Measurements from ENCODE around the gene DAGLA.

The DAGLA gene

DNA sequence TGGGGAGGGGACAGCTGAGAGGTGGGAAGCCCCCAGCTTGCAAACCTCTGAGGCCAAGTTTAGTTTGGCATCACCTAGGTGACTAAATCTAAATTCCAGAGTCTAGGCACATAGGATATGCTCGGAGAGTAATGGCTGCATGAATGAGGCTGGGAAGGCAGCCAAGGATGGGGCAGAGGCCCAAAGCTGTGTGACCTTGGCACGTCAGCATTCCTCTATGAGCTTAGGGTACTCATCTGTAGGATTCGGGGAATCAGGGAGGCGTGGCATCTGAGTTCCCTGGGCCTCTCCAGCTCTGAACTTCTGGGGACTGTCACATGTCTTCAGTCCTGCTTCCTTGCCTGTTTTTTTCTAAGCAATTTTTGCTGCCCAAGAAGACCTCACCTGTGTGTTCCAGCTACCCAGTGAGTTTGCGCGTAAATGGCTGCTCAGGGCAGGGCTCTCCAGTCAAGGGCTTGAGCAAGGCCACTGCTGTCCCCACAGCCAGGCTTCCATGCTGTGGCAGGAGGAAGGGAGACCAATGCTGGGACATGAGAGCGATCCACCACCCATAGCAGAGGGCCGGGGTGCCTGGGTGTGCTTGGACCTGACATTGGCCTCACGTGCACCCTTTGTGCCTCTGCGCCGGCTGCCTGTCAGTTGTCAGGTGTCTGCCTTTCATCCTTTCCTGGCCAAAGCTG, 13.9 kb downstream of the DAGLA start:
- DNase-seq = no peak

DNA sequence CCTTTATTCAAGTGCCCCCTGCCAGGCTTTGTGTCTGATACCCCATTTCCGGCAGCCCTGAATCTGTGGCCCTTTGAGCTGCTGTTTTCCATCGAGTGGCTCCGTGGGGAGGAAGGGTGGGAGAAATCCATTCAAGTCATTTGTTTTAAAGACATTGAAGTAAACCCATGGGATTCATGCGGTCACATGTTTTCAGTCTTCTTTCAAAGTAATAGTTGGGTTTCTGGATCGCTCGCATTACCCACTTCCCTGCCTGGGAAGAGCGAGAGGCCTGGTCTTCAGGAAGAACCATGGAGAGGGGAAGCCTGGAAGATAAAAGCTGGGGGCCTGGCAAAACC, 14.4 kb downstream of the DAGLA start:
- no peak for DNase-seq

DNA sequence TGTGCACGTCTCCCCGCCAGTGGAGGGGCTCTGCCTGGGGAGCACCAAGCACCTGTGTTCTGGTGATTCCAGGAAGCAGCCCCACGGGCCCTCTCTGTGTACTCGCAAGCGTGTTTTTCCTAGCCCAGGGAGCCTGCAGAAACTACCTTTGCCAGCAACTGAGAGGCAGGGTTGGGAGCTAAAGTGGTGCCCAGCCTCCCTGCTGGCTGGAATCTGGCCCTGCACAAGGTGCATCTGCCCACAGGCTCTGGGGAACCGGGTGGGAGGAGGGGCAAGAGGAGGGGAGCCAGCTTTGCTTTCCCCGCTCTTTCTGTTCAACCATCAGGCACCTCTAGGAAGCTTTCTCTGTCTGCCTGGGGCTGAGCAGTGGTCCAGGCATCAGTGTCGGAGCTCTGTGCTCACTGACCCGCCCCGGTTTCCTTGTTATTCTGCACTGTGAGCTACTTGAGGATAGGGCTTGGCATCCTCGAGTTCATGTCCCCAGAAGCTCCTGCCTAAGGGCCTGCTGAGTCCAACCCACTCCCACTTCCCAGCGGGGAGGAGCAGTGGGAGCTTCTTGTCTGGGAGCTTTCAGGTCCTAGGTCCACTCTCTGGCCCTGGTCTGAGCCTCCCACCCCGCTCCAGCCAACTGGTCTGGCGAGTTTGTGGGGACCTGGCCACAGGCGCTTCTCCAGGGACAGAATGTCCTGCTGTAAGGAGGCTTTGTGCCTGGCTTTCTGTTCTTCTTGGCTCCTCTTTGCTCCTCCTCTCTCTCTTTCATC, 14.9 kb downstream of the DAGLA start:
- DNase-seq = no peak

DNA sequence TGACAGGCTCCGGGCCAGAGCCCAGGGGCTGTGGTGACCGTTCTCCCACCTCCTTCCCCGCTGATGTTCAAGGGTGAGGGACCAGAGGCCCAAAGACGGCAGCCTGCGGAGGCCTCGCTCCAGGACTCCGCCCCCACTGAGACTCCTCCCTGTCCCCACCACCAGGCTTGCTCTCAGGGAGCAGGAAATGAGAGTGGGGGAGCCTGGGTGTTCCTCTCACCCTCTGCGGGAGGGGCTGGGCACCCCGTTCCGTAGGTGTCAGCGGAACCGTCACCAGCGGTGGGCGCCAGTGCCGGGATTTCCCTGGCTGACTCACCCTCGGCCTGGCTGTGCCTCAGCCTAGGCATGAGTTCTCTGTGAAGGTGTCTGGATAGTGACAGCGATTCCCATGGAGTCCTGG, 15.7 kb downstream of the DAGLA start:
- peak; percentile 93 for DNase-seq

DNA sequence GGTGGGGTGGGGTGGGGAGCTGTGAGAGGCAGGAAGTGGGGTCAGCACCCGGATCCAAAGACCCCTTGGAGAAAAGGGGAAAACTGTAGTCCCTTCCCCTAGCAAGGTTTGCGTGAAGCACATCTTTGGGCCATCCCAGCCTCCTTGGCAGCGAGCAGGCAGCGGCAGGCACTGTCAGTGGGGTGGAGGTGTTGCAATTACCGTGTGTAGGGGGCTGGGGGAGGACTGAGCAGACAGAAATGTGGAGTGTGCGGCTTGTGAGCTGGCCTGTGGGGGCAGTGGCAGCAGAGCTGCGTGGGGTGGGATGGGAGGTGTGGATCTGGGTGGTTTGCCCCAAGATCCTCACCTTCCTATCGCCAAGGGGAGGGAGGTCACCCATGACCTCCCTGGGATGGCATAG, 16.4 kb downstream of the DAGLA start:
- DNase-seq = no peak

DNA sequence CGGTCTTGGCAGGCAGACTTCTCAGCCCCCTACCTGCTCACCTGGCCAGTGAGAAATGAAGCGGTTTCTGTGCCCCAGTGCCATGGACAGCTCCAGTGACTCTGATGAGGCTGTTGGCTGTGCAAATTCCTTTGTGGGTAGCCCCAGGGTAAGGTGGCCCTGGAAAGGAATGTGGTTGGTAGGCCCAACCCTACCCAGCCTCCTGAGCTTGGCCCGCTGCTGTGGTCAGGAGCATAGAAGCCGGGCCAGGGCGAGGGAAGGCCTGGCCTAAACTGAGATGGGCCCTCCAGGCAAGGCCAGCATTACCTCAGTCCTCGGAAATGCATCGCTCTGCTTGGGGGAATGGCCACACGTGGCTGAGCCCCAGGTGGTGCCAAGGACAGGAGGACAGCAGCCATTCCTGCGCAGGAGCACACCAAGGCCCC, 16.9 kb downstream of the DAGLA start:
- no peak for DNase-seq

DNA sequence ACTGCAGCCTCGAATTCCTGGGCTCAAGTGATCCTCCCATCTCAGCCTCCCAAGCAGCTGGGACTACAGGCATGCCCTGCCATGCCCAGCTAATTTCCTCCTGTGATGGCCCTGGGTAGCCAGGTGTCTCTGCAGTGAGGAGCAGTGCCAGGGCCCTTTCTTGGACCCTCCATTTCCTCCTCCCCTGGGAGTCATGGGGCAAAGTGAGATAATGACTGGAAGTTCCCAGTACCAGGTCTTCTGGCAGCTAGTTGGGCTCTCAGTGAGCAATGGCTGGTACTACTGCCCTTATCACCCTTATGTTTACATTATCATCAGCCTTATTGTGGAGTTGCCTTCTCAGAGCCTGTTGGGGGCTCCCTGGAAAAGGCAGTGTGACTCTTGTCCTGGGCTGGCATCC, 17.6 kb downstream of the DAGLA start:
- no peak for DNase-seq

DNA sequence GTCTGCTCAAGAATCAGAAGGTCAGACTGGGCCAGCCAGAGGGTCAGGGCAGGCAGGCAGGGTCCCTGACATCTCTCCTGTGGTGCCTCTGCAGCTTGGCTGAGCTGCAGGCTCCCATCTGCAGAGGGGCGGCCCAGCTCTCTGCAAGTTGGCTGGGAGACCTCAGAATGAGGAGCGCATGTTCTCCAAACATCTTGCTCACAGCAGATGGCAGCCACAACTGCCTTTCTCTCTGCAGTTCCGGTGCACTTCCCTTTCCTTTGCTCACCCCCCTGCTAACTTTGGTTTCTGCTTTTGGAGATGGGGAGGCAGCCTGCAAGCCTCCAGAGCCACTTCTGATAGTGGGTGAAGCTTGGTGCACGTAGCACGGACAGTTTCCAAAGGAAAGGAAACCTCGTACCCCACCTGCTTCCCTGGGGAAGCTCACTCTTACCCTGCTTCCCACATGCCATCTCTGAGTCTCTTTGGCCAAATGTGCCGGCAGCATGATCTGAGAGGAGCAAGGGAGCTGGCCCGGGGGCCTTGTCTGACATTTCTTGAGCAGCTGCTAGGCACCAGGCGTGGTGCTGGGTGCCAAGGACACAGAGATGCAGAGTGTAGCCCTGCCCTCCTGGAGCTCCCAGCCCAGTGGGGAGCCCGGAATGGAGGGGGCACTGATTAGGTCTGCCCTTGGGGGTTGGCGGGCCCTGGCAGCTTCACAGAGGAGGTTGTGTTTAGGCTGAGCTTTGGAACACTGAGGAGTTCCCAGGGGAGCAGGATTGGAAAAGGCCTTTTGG, 18.2 kb downstream of the DAGLA start:
- DNase-seq = no peak

DNA sequence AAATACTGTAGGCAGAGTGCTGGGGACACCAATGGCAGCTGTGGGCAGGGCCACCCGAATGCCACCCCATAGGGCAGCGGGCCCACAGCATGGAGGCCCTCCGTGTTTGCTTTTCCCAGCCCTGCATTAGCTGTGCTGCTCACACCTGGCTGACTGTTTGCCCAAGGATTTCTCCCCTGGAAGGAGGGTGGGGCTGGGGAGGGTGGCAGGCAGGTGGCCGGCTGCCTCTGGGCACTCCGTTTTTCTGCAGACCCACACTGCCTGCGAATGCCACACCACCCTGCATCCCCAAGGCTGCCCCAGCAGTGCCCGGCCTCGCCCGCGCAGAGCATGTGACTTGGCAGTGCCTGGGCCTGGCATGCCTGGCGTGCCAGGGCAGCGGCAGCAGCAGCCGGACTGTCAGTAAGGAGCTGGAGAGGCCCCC, 19.6 kb downstream of the DAGLA start:
- no peak for DNase-seq

DNA sequence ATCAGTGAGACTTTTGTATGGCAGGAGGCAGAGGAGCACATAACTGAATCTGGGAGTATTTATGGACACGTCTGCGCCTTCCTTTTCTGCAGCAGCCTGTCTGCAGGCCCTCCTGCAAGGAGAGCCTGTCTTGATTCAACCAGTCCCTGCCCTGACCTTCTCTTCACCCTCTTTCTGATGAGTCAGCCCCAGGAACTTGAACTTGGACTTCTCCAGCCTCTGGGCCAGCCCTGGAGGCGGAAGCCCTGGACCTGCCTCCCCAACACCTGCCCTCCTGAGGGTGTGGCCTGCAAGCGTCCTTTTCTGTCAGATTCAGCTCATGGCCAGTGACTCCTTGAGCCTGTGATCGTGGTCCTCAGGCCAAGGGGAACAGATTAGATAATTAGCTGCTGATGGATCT, 20.0 kb downstream of the DAGLA start:
- no peak for DNase-seq

DNA sequence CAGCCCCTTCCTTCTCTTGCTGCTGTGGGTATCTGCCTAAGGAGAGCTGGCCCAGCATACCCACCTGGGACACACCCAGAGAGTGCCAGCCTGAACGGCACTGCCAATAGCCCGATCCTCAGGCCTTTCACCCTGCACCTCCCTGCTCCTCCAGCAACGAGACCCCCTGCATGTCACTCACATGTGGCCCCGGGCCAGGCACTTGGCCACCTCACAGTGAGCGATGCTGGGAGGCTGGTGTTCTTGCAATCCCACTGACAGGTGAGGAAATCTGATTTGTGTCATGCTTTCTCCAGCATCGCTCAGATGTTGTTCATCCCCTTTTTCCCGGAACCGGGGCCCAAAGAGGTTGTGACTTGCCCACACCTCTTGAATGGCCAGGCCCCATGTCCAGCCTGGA, 20.5 kb downstream of the DAGLA start:
- DNase-seq = no peak

DNA sequence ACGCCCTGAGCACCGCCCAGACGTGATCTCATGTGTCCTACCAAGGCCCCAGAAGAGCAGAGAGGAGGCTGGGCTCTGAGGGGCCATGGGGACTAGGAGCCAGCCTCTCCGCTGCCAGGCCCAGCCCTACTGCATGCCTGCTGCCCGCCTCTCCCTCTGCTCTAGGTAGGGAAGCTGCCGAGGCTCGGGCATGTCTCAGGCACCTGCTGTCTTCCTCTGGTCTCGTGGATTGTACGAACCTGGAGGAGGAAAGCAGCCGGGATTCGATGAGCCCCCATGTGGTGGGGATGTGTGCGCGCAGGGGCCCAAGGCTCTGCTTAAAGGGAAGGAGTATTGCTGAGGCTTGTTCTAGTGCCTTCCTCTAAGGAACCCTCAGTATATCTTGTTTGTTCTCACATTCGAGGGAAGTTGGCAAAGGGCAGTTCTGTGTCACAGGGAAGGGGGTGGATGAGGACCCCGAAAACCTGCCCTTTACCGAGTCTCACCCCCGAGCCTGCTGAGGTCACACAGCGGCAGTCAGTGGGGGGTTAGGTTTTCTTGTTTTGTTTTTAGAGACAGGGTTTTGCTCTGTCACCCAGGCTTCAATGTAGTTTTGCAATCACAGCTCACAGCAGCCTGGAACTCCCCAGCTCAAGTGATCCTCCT, 21.2 kb downstream of the DAGLA start:
- no peak for DNase-seq

DNA sequence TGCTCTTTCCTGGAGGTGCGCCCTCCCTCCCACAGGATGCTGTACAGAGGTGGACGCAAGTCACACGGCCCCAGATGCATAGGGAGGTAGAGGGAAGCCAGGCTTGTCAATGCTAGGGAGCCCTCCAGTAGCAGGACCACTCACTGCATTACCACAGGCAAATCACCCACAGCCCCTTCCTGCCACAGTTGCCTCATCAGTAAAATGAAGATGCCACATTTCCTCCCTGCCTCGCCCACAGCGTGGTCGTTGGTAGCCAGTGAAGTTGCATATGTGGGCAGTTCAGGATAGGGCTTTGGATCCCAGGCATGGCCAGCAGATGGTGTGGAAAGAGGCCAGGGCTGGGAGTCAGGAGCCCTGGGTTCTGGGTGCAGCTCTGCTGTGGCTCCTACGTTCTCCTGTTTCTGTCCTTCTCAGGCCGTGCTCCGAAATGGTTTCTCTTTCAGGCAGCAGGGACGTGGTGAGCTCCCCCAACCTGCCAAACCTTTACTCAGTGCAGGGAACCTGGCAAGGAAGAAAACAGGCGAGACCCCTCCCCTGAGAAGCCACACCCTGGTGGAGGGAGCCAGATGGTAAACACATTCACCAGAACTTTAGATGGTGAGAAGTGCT, 22.6 kb downstream of the DAGLA start:
- DNase-seq = no peak

DNA sequence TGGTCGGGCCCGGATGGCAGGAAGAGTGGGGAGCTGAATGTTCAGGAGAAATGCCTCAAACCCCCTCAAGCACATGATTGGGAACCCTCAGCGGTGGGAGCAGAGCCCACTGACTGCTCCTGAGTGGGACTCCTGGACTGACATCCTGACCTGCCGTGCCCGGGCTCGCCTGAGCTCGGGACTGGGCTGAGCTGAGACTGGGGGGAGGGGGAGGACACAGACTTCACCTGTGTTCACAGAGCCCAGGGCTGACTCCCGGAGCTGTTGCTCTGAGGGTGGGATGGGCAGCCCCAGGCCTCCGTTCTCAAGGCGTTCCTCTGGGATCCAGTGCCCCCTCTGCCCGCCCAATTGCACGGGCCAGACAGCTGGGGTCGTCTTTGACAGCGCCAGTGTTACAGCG, 24.6 kb downstream of the DAGLA start:
- no peak for DNase-seq

DNA sequence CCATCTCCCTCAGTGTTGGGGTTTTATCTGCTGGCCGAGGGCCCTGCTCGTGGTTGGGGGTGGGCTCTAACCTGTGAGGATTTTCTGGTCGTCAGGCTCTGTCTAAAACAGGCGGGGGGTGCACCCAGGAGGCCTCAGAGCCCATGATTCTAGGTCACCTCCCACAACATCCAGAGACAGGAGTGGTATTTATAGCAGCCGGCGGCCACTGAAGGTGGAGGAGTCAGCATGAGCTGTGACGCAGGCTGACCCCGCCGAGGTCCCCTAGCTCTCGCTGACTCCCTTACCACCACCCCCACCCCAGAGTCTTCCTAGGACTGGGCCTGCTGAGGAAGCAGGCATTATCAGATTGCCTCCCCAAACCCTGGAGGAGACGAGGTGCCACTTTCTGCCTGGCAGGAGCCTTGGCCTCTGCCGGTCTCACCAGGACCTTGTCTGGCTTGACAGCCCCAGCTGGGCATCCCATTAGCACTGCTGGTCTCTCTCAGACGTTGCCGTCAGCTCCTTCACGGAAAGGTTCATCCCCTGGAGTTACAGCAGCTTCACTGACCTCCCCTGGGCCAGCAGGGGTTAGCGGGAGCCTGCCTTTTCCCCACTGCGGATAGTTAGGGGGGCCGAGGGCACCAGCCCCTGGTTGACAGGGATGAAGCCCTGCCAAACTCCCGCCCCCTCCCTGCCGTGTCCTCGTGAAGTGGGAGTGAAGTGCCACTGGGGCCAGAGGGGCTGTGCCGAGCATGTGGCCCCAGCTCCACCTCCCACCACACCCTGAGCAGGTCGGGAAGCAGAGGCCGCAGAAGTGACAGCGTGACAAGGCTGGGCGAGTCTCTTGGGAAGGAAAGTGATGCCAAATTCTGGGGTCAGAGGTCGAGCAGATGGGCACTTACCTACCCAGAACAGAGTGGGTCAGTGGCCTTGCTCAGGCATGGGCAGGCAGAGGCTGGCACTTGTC, 26.5 kb downstream of the DAGLA start:
- DNase-seq = no peak

DNA sequence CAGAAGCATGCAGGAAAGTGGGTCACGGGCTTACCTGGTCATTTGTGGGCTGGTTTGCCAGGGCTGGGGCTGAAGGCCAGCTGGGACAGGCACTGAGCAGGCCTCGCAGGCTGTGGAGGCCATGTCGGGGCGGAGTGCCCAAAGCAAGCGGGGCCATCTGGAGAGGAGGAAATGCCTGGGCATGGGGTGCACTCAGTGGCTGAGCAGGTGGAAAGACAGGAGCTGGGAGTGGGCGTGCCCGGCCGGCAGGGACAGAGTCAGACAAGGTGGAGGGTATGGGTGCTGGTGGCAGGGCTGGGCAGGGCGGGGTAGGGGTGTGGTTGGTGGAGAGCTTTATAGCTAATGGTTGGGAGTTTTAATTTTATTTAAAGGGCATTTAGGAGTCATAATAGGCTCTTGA, 27.4 kb downstream of the DAGLA start:
- DNase-seq = no peak

DNA sequence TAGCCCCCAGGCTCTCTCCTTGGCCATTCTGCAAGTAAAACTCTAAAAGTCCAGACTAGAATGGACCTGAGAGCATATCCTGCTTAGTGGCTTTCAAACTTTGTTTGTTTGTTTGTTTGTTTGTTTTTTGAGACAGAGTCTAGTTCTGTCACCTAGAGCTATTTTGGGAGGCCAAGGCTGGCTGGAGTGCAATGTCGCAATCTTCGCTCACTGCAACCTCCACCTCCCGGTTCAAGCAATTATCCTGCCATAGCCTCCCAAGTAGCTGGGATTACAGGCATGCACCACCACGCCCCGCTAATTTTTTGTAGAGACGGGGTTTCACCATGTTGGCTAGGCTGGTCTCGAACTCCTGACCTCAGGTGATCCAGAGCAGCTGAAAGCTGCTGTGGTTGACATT, 28.9 kb downstream of the DAGLA start:
- DNase-seq = no peak

DNA sequence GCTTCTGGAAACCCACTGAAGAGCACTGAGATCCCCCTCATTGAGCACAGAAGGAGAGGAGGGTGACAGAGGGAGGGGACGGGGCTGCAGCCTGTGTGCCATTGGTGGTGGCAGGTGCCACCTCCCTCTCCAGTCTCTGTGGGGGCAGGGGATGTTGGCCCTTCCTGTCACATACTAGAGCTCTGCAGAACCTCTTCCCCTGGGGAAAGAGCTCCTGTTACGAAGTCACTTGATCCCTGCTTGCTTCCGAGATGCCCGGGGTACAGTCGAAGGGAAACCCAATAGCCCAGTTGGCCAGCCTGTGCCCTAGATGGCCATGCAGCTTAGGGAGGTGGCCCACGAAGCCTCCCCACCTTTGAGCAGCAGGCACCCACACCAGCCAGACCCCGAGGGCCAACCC, 29.4 kb downstream of the DAGLA start:
- DNase-seq = no peak

DNA sequence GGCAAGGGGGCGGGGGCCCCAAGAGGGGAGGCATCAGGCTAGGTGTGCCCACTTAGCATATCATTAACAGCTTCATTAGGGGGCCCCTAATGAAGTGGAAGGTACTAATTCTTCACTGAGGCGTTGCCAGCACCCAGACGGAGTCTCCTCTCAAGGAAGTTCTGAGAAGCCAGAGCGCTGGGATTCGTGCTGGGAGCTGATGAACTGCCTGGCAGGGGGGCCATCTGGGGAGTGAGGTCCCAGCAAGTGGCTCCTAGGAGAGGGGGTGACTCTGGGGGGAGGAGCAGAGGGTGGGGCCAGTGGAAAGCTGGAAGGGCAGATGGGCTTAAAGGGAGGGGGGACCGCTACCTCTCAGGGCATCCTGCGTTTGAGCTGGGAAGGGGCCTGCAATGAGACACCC, 29.8 kb downstream of the DAGLA start:
- no peak for DNase-seq

DNA sequence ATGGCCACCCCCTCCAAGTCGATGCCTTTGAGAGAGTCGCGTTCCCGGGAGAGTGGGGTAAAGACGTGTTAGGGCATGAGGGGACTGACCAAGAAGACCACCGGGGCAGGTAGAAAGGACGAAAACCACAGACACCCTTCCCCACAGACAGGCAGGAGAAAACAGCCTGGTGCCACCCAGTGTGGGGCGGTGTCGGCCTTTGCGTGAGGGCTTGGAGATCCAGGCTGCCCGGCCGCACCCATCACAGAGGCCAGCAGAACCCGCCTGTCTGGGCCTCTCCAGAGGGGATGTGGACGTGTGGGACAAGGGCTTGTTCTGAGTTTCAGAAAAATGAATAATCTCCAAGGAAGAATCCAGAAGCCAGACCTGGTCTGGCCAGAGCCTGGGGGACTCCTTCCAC, 30.8 kb downstream of the DAGLA start:
- no peak for DNase-seq

DNA sequence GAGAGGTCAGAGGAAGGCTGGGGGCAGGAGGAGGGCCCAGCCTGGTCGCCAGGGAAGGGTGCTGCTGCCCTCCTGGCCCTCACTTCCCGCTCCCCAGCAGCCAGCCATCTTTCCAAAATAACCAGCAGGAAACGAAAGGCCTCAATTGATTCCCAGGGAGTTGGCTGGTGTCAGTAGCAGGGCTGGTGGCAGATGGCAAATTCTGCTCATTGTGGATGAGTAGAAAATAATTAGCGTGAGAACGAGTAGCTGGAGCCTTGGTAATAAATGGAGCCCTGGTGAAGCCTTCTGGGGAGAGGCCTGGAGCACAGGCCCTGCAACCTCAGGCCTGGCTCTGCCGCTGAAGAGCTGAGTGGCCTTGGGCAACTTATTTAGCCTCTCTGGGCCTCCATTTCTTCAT, 31.3 kb downstream of the DAGLA start:
- no peak for DNase-seq

DNA sequence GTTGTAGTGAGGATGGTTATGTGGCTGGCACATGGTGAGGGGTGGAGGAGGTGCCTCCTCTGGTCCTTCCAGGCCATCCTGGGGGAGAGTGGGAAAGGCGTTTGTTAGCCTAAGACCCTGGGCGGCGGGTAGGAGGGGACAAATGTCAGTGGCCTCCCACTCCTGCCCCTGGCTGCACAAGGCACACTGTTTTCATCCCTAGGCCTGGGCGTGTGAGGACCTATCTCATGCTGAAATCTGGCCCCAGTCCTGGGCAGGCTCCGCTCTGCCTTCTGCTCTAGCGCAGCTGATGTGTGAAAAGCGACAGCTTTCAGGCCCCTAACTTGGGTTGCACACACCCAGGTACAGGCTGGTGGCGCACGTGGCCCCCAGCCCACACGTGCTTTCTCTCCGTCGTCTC, 32.1 kb downstream of the DAGLA start:
- no peak for DNase-seq
